Measurements from ENCODE around the gene TIAM2.

TIAM2 gene

GRCh38 chr6:155024391-155025027, 29.4 kb downstream of the TIAM2 start:
- H3K36me3 Mint-ChIP-seq, result no peaks in the 10 kb centered on the region
- H3K27me3 Mint-ChIP-seq, result no peaks in the 10 kb centered on the region
- peaks cover 0 to 2% of the 10 kb centered on the region in 2 donors for H3K4me1 Mint-ChIP-seq
- no peaks in the 10 kb centered on the region for H3K9me3 Mint-ChIP-seq
- no peak overlapping the region for H3K4me3 Mint-ChIP-seq
- ATAC-seq (replicated peaks) (no peak), DNase-seq (no peak)
- no peak overlapping the region for H3K27ac Mint-ChIP-seq

DNA sequence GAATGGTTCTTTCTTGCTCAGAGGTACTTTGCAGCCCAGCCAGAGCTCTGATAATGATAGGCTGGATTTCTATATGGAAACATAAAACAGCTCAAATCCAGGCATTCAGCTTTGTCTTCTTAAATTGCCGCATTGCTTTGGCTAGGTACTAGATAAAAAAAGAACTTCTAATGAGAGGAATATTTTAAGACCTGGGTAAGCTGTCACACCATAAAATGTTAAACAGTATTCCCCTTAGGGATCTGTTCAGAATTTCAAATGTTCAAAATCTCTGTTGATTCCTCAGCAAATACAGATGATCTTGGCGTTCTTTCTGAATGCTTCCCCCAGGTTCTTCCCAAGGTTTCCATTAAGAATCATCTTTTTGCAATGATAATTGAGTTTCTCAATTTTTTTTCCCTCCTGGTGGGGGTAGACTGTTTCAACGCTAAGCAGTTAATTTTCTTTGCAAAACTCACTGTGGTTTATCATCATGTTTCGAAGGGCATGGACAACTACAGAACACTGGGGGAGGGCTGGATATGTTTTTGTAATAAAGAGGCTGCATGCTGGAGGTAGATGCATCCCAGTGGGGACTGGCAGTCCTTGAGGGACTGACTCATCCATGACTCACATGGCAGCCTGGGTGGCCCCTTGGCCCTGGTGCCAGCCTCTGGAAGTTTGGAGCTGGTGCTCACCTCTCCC, 31.0 kb downstream of the TIAM2 start:
- H3K9me3 Mint-ChIP-seq, result no peaks in the 10 kb centered on the region
- no peak for ATAC-seq (replicated peaks)
- H3K36me3 Mint-ChIP-seq, result no peaks in the 10 kb centered on the region
- no peak overlapping the region for H3K27ac Mint-ChIP-seq
- H3K4me3 Mint-ChIP-seq, result no peak overlapping the region
- peaks cover 0 to 2% of the 10 kb centered on the region in 2 donors for H3K4me1 Mint-ChIP-seq
- no peaks in the 10 kb centered on the region for H3K27me3 Mint-ChIP-seq
- DNase-seq, result no peak

DNA sequence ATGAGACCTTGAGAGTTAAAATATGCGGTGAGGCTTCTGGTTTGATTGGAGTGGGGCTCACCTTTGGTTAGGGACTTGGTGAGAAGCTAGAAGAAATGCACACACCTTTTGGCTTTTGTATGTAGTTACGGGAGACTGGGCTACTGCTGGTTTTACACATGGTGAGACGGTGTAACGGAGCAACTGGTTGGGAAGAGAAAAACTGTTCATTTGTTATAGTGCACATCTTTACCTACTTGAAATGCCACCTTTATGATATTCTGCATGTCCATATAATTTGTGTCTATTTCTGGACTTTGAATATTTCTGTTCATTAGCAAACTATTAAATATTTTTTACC, 31.6 kb downstream of the TIAM2 start:
- H3K9me3 Mint-ChIP-seq, result no peaks in the 10 kb centered on the region
- ATAC-seq (replicated peaks) (no peak), DNase-seq (no peak)
- H3K4me3 Mint-ChIP-seq, result no peak overlapping the region
- peaks cover 0 to 2% of the 10 kb centered on the region in 2 donors for H3K4me1 Mint-ChIP-seq
- no peak overlapping the region for H3K27ac Mint-ChIP-seq
- H3K27me3 Mint-ChIP-seq, result no peaks in the 10 kb centered on the region
- no peaks in the 10 kb centered on the region for H3K36me3 Mint-ChIP-seq

DNA sequence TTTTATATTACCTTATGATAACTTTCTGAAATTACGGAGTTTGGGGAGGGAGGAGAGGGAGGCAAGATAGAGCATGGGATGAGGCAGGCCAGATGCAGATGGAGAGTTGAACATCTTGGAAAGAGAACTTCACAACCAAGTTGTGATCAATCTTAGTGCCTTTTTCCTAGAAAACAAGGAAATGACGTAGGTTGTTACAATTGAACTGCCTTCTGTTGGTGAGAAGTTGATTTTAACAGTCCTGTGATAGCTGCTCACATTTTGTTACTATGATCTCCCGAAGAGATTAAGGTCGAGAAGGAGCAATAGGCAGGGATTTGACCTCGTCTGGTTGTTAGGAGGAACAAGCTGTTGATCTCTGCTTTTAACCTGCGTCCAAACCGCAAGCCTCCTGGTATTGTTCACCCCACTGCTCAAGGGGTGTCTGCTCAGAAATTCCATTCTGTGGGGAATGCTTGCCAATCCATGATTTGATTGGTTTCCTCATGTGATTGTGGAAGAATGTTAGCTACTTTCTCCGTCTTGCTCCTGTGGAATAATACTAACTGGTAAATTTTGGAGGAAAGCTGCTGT, 35.1 kb downstream of the TIAM2 start:
- no peak overlapping the region for H3K27ac Mint-ChIP-seq
- H3K36me3 Mint-ChIP-seq, result no peaks in the 10 kb centered on the region
- no peaks in the 10 kb centered on the region for H3K9me3 Mint-ChIP-seq
- ATAC-seq (replicated peaks), result no peak
- no peak overlapping the region for H3K4me3 Mint-ChIP-seq
- DNase-seq, result no peak
- H3K4me1 Mint-ChIP-seq, result peaks cover 0 to 2% of the 10 kb centered on the region in 2 donors
- no peaks in the 10 kb centered on the region for H3K27me3 Mint-ChIP-seq

GRCh38 chr6:155031091-155031490, 36.0 kb downstream of the TIAM2 start:
- Mint-ChIP-seq H3K36me3 (no peaks in the 10 kb centered on the region), H3K27me3 (no peaks in the 10 kb centered on the region), H3K4me1 (peaks cover 0 to 2% of the 10 kb centered on the region in 2 donors), H3K4me3 (no peak overlapping the region), H3K9me3 (no peaks in the 10 kb centered on the region), H3K27ac (no peak overlapping the region)
- no peak for DNase-seq
- no peak for ATAC-seq (replicated peaks)

GRCh38 chr6:155033021-155033791, 38.1 kb downstream of the TIAM2 start:
- no peaks in the 10 kb centered on the region for H3K27me3 Mint-ChIP-seq
- ATAC-seq (replicated peaks) (no peak), DNase-seq (no peak)
- no peak overlapping the region for H3K27ac Mint-ChIP-seq
- no peaks in the 10 kb centered on the region for H3K9me3 Mint-ChIP-seq
- H3K36me3 Mint-ChIP-seq, result no peaks in the 10 kb centered on the region
- H3K4me3 Mint-ChIP-seq, result no peak overlapping the region
- H3K4me1 Mint-ChIP-seq, result no peaks in the 10 kb centered on the region

DNA sequence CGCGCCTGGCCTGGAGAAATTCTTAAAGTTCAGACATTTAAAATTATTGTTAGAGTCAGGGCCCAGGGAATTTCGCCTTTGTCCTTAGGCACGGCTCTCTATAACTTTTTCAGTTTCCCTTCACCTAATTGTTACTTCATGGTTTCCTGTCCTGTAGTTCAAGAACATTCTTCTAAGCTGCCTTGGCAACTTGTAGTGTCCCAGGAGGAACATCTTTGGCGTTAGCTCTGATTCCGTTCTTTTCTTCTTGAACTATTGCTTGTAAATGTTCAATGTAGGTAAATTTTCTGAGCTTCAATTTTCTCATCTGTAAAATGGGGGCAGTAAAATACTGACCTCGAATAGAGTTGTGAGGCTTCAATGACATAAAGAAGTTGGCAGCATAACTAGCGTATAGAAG, 41.8 kb downstream of the TIAM2 start:
- H3K27me3 Mint-ChIP-seq, result no peaks in the 10 kb centered on the region
- no peak for DNase-seq
- no peaks in the 10 kb centered on the region for H3K9me3 Mint-ChIP-seq
- H3K27ac Mint-ChIP-seq, result no peak overlapping the region
- H3K4me3 Mint-ChIP-seq, result no peak overlapping the region
- no peaks in the 10 kb centered on the region for H3K36me3 Mint-ChIP-seq
- no peaks in the 10 kb centered on the region for H3K4me1 Mint-ChIP-seq
- ATAC-seq (replicated peaks), result no peak

GRCh38 chr6:155038104-155038503, 43.0 kb downstream of the TIAM2 start:
- H3K9me3 Mint-ChIP-seq, result no peaks in the 10 kb centered on the region
- no peak overlapping the region for H3K27ac Mint-ChIP-seq
- ATAC-seq (replicated peaks) (no peak), DNase-seq (no peak)
- no peak overlapping the region for H3K4me3 Mint-ChIP-seq
- no peaks in the 10 kb centered on the region for H3K27me3 Mint-ChIP-seq
- H3K36me3 Mint-ChIP-seq, result no peaks in the 10 kb centered on the region
- no peaks in the 10 kb centered on the region for H3K4me1 Mint-ChIP-seq

GRCh38 chr6:155038527-155038926, 43.4 kb downstream of the TIAM2 start:
- no peaks in the 10 kb centered on the region for H3K36me3 Mint-ChIP-seq
- ATAC-seq (replicated peaks), result no peak
- no peaks in the 10 kb centered on the region for H3K9me3 Mint-ChIP-seq
- H3K27me3 Mint-ChIP-seq, result no peaks in the 10 kb centered on the region
- no peak overlapping the region for H3K4me3 Mint-ChIP-seq
- DNase-seq, result no peak
- no peak overlapping the region for H3K27ac Mint-ChIP-seq
- no peaks in the 10 kb centered on the region for H3K4me1 Mint-ChIP-seq

DNA sequence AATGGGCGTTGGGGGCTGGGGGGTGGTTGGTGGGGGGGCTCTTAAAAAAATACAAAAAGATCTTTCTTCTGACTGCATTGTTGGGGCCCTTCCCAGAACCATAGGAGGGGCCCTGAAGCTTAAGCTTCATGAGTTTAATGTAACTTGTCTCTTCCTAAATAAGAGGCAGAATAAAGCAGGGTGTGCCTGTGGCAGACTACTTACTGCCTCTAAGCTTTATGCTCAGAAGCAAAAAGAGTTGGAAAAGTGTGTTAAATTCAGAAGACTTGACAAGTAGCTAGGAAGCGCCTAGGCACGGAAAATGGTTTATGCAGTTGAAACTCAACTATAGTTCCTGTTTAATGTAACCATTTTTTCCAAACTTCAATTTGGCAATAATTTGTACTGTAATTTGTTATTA, 44.5 kb downstream of the TIAM2 start:
- no peaks in the 10 kb centered on the region for H3K4me1 Mint-ChIP-seq
- H3K9me3 Mint-ChIP-seq, result no peaks in the 10 kb centered on the region
- no peaks in the 10 kb centered on the region for H3K27me3 Mint-ChIP-seq
- no peak overlapping the region for H3K27ac Mint-ChIP-seq
- no peak overlapping the region for H3K4me3 Mint-ChIP-seq
- DNase-seq (no peak), ATAC-seq (replicated peaks) (no peak)
- H3K36me3 Mint-ChIP-seq, result no peaks in the 10 kb centered on the region

DNA sequence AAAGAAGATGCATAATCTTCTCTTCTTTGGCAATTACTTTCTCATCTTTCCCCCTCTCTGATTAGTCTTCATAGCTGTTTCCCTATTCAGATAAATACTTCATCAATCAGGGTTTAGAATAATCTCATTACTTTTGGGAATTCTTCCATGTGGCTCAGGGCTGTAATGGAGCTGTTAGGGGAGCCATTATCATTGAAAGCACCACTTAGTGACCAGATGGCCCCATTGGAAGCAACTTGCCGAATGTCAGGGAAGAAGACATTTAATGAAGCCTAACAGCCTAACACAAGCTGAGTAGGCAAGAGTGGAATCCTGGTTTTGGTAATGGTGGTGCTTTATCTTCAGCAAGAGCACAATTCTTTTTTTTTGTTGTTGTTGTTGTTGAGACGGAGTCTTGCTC, 45.0 kb downstream of the TIAM2 start:
- ATAC-seq (replicated peaks) (no peak), DNase-seq (no peak)
- Mint-ChIP-seq H3K4me1 (no peaks in the 10 kb centered on the region), H3K36me3 (no peaks in the 10 kb centered on the region), H3K9me3 (no peaks in the 10 kb centered on the region), H3K4me3 (no peak overlapping the region), H3K27me3 (no peaks in the 10 kb centered on the region), H3K27ac (no peak overlapping the region)

GRCh38 chr6:155040901-155041650, 46.0 kb downstream of the TIAM2 start:
- H3K4me1 Mint-ChIP-seq, result no peaks in the 10 kb centered on the region
- H3K27me3 Mint-ChIP-seq, result no peaks in the 10 kb centered on the region
- no peaks in the 10 kb centered on the region for H3K9me3 Mint-ChIP-seq
- no peaks in the 10 kb centered on the region for H3K36me3 Mint-ChIP-seq
- H3K27ac Mint-ChIP-seq, result no peak overlapping the region
- H3K4me3 Mint-ChIP-seq, result no peak overlapping the region
- ATAC-seq (replicated peaks) (no peak), DNase-seq (no peak)

- Mint-ChIP-seq H3K27ac (peak overlapping the region; percentile 20), H3K9me3 (no peaks in the 10 kb centered on the region), H3K4me1 (no peaks in the 10 kb centered on the region), H3K27me3 (no peaks in the 10 kb centered on the region), H3K4me3 (no peak overlapping the region), H3K36me3 (no peaks in the 10 kb centered on the region)
- no peak for ATAC-seq (replicated peaks)
- DNase-seq, result no peak
Observed at GRCh38 chr6:155041741-155042279, 46.7 kb downstream of the TIAM2 start.

- H3K36me3 Mint-ChIP-seq, result no peaks in the 10 kb centered on the region
- DNase-seq (no peak), ATAC-seq (replicated peaks) (no peak)
- no peaks in the 10 kb centered on the region for H3K4me1 Mint-ChIP-seq
- H3K9me3 Mint-ChIP-seq, result no peaks in the 10 kb centered on the region
- no peak overlapping the region for H3K27ac Mint-ChIP-seq
- no peaks in the 10 kb centered on the region for H3K27me3 Mint-ChIP-seq
- H3K4me3 Mint-ChIP-seq, result no peak overlapping the region
Observed at GRCh38 chr6:155042983-155043382, 47.9 kb downstream of the TIAM2 start.
